Coronary artery (tissue), 2 donors: ENCODE data around the gene LHFPL3.

ENCODE experiments used
- DNase-seq: peaks from one replicate; pipeline ENCODE4 v3.0.0-alpha.2; 2017; ENCODE audit warnings: low spot score
- H3K27ac ChIP-seq, 2 donors: fragments of 200-600 bp; sonication (generic); one replicate each; pipeline ENCODE4 v1.5.1; 2016 to 2019
- H3K4me3 ChIP-seq: fragments of 200-600 bp; sonication (generic); 2 replicates; pipeline ENCODE4 v1.5.1; 2016; ENCODE audit warnings: mild to moderate bottlenecking, moderate library complexity
- TF ChIP-seq, protein P1 (sequence below): fragments of 200-600 bp; sonication (generic); IDR thresholded peaks from one replicate; pipeline ENCODE4 v1.5.1; 2019; ENCODE audit warnings: antibody characterized with exemption

The LHFPL3 gene

GRCh38 chr7:104818961-104819880, 490.8 kb downstream of the LHFPL3 start:
- TF ChIP-seq, protein P1, sequence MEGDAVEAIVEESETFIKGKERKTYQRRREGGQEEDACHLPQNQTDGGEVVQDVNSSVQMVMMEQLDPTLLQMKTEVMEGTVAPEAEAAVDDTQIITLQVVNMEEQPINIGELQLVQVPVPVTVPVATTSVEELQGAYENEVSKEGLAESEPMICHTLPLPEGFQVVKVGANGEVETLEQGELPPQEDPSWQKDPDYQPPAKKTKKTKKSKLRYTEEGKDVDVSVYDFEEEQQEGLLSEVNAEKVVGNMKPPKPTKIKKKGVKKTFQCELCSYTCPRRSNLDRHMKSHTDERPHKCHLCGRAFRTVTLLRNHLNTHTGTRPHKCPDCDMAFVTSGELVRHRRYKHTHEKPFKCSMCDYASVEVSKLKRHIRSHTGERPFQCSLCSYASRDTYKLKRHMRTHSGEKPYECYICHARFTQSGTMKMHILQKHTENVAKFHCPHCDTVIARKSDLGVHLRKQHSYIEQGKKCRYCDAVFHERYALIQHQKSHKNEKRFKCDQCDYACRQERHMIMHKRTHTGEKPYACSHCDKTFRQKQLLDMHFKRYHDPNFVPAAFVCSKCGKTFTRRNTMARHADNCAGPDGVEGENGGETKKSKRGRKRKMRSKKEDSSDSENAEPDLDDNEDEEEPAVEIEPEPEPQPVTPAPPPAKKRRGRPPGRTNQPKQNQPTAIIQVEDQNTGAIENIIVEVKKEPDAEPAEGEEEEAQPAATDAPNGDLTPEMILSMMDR: no peak

GRCh38 chr7:104820836-104821535, 492.6 kb downstream of the LHFPL3 start:
- DNase-seq: no peak
- TF ChIP-seq, protein P1: no peak
- Histone ChIP-seq H3K4me3 (no peak overlapping the region), H3K27ac (no peak overlapping the region)

More at GRCh38 chr7:104818961-104819880, 490.8 kb downstream of the LHFPL3 start:
- no peak for DNase-seq
- no peak overlapping the region for H3K27ac ChIP-seq
- H3K4me3 ChIP-seq: no peak overlapping the region

GRCh38 chr7:104823177-104823576, 494.8 kb downstream of the LHFPL3 start:
- TF ChIP-seq, protein P1: no peak
- Histone ChIP-seq H3K27ac (no peak overlapping the region), H3K4me3 (no peak overlapping the region)
- DNase-seq: no peak

DNA sequence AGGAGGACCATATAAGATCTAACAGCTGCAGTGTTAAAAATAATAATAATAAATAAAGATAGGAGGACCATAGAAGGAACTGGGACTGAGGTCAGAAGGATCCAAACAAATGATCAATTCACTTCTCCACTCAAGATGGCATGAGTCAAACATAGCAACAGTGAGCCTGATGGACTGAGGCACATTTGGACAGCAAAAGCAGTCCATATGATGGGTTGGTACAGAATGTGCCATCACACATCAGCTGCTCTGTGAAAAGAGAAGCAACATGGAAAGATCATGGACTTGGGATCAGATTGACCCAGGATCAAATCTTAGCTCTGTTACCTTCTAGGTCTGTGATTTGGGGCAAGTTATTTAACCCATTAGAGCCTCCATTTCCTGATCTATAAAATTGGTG, 496.7 kb downstream of the LHFPL3 start:
- DNase-seq: no peak
- H3K4me3 ChIP-seq: no peak overlapping the region
- TF ChIP-seq, protein P1: no peak
- no peak overlapping the region for H3K27ac ChIP-seq

DNA sequence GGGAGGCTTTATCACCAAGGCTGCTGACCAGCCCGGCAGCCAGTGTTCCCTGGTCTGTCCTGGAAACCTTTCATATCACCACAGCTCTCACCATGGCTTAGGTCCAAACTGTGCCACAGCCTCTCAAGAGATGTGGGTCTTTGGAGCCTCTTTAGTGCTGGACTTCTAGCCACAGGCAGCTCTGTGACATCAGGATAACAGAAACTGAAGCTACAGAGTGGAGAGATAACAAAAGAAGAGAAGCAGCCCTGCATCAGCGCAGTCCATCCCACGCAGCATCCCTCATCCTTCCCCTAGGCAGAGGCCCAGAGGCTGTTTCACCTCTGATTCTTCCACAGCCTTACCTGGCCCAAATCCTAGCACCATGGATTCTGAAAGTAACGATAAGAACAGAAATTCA, 497.7 kb downstream of the LHFPL3 start:
- no peak for DNase-seq
- no peak overlapping the region for H3K27ac ChIP-seq
- TF ChIP-seq, protein P1: no peak

DNA sequence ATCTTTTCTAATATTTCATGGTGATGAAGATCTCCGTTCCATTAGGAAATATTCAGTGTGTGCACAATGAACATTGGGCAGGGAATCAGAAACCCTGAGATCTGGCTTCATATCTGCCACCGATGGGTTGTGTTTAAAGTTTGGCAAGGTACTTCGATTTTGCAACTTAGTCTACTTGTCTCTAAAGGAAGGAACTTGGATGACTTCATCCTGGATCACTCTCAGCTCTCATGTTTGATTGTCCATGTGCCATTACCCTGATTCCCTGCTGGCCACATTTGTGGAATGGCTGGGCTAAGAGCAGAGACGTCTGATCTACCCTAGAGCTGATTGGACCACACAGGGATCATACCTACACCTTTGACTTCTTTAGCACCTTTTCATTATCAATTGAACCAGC, 508.6 kb downstream of the LHFPL3 start:
- no peak overlapping the region for H3K4me3 ChIP-seq
- no peak overlapping the region for H3K27ac ChIP-seq
- no peak for DNase-seq
- TF ChIP-seq, protein P1: no peak

More for the DNA sequence above, 497.7 kb downstream of the LHFPL3 start:
- no peak overlapping the region for H3K4me3 ChIP-seq
